DND-41 (cell line): ENCODE data around the gene FREM1.

Experiments
- CTCF ChIP-seq: IDR thresholded peaks from 2 replicates; pipeline ENCODE4 v1.5.1; 2012; ENCODE audit warnings: borderline replicate concordance, low read length, moderate library complexity, mild to moderate bottlenecking; ENCODE audit not compliant: poor library complexity, severe bottlenecking; ENCODE audit errors: extremely low read depth
- EZH2 ChIP-seq: IDR thresholded peaks from 3 replicates; pipeline ENCODE4 v1.6.1; 2012; ENCODE audit warnings: borderline replicate concordance, low read depth, mild to moderate bottlenecking, moderate library complexity, low read length, inconsistent platforms; ENCODE audit not compliant: severe bottlenecking

DNA sequence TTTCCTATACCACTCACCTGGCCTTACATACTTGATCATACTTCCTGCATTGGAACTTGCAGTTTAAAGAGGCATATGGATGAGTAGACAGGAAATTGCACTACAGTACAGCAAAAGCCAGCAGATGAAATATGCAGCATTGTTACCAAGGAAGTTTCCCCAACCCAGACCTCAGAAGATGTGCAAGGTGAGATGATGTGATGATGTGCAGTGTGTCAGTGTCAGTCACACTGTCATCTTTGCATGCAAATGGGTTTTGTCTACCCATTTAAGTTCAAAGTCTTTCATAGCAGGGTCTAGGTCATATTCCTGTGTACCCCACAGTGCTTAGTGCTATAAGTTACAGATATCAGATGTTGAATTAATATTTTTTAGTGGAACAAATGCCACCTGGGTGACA, 98.4 kb downstream of the FREM1 start:
- TF ChIP-seq CTCF (no peak), EZH2 (no peak)
